Body of pancreas (tissue), 4 donors: ENCODE results near the gene MYO1E.

ENCODE experiments used
- POLR2A ChIP-seq, 3 donors: fragments of 450-650 bp; IDR thresholded peaks; one replicate each; pipeline ENCODE4 v1.6.1; 2016; ENCODE audit warnings: antibody characterized with exemption in 3 of 3, mild to moderate bottlenecking in 2 of 3
- TF ChIP-seq, protein P1 (sequence below), 7 experiments: fragments of 450-650 bp in 4 of 7; fragments of 200-600 bp in 3 of 7; sonication (generic) in 3 of 7; IDR thresholded peaks; one replicate each; pipeline ENCODE4 v1.5.1; 2016 to 2019; ENCODE audit warnings: antibody characterized with exemption in 7 of 7

DNA sequence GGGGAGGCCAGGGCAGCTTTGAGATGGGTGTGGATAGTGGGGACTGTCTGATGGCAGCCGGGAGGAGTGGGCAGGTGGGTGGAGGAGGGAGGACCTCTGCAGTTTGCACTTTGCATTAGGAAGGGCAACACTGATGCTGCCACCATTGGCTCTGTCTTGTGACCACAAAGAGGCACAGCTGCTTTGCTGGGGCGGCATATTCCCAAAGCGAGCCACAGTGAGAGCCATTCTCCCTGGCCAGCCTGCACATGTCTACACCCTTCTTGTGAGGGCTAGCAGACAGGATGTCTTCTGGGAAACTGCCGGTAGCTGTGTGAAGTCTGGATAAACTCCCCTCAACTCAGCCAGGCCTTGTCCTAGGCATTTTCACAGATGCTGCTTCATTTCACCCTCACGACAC is 229.4 kb downstream of the MYO1E start:
- TF ChIP-seq, protein P1, sequence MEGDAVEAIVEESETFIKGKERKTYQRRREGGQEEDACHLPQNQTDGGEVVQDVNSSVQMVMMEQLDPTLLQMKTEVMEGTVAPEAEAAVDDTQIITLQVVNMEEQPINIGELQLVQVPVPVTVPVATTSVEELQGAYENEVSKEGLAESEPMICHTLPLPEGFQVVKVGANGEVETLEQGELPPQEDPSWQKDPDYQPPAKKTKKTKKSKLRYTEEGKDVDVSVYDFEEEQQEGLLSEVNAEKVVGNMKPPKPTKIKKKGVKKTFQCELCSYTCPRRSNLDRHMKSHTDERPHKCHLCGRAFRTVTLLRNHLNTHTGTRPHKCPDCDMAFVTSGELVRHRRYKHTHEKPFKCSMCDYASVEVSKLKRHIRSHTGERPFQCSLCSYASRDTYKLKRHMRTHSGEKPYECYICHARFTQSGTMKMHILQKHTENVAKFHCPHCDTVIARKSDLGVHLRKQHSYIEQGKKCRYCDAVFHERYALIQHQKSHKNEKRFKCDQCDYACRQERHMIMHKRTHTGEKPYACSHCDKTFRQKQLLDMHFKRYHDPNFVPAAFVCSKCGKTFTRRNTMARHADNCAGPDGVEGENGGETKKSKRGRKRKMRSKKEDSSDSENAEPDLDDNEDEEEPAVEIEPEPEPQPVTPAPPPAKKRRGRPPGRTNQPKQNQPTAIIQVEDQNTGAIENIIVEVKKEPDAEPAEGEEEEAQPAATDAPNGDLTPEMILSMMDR (IDR thresholded peaks at IDR 0.05), result no peak
- no peak for TF ChIP-seq POLR2A (IDR thresholded peaks at IDR 0.05)
